ENCODE data around the gene EFNA3.

Gene EFNA3

DNA sequence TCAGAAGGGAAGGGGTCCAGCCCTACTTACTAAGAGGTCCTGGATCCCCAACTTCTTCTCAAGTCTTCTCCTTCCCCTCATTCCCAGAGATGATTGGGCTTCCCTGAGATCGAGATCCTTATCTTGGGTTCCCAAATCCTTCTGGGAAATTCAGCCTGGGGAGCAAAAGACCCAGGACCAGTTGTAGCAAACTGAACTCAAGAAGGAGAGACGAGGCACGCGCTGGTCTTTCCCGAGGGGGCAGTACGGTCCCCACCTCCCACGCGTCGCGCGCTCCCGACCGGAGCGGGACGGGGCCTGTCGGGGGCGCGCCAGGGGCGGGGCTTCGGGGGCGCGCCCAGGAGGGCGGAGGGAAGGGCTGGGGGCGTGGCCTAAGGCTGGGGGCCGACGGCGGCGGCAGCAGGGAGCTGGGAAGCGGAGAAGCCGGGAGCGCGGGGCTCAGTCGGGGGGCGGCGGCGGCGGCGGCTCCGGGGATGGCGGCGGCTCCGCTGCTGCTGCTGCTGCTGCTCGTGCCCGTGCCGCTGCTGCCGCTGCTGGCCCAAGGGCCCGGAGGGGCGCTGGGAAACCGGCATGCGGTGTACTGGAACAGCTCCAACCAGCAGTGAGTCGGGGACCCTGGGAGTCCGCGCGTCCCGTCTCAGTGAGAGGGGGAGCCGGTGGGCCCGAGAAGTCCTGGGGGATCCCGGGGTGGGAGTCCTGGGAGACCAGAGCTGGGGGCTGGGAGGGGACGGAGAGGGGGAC, at the start of gene EFNA3:
EFNA3 (plus strand) TSS at position 369 of the 741 bp plus-strand sequence; CDS start at position 474, 105 bp downstream.
- Histone ChIP-seq H3K4me3 (ENCODE audit: low read depth, low read length) (peak within 1 kb of the TSS; percentile 62), H3K36me3 (ENCODE audit: control insufficient read depth, insufficient read depth, low read length) (no peaks in the 10 kb centered on the region), H3K27me3 (ENCODE audit: control insufficient read depth, insufficient read depth, low read length) (peaks cover 66% of the 10 kb centered on the region), H3K9ac (ENCODE audit: low read depth, low read length) (no peak within 1 kb of the TSS), H3K27ac (ENCODE audit: low read depth, low read length) (no peak within 1 kb of the TSS), H3K4me1 (ENCODE audit: control insufficient read depth, insufficient read depth, low read length) (peaks cover 16% of the 10 kb centered on the region), H3K9me3 (ENCODE audit: control insufficient read depth, insufficient read depth, low read length) (no peaks in the 10 kb centered on the region)

DNA sequence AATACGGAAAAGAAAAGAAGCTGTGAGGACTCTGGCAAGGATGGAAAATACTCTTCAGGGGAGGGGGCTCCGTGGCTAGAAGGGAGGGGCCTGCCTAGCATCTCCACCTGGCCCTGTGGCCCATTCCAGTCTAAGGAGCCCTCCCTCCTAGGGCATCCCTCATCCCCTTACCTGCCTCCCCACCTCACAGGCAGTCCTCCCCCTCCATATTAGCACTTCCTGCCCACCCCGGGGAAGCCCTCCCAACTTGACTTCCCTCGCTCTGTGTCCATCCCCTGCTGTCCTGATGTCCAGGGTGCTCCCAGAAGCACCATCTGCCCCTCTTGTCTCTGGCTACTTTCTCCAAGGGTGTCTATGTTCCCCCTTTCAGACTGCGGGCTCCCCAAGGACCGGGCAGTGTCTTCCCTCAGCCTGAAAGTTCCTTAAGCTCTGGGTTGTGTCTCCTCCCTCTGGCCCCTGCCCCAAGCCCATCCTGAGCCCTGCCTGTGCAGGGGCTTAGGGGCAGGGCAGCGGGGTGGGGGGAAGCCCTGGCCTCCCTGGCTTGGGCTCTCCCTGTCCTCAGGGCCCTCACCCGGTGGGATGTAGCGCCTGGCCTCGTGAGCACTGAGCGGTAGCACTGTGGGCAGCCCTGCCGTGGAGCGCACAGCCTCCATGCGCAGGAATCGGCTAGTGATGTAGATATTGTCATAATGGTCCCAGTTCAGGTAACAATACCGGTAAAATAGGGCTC, 49.0 kb upstream of the EFNA3 start:
- H3K9me3 ChIP-seq (ENCODE audit: control insufficient read depth, insufficient read depth, low read length) = no peaks in the 10 kb centered on the region
- no peaks in the 10 kb centered on the region for H3K27me3 ChIP-seq (ENCODE audit: control insufficient read depth, insufficient read depth, low read length)
- H3K36me3 ChIP-seq (ENCODE audit: control insufficient read depth, insufficient read depth, low read length) = no peaks in the 10 kb centered on the region
- H3K27ac ChIP-seq (ENCODE audit: low read depth, low read length) = no peak overlapping the region
- no peaks in the 10 kb centered on the region for H3K4me1 ChIP-seq (ENCODE audit: control insufficient read depth, insufficient read depth, low read length)
- H3K9ac ChIP-seq (ENCODE audit: low read depth, low read length) = no peak overlapping the region
- no peak overlapping the region for H3K4me3 ChIP-seq (ENCODE audit: low read depth, low read length)

DNA sequence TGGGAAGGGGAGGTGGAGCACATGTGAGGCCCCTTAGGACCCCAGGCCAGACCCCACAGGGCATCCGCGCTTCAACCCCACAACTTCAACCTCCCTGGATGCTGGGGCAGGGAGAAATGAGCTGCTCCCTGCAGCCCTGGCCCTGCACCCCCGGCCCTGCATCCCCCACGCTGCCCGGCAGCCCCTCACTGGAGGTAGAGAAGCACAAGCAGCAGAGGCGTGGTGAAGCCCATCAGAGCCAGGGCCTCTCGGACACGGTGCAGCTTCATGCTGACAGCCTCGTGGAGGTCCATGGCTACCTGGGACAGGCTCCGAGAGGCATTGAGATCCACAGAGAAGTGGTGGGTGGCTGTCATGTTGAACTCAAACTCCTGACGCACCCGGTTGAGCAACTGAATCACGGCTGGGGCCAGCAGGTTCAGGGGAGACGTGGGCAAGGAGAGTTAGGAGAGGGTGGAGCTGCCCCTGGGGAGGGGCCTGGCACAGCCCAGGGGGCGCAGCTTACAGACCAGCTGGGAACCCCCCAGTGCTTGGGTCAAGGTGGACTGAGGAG, 48.3 kb upstream of the EFNA3 start:
- no peaks in the 10 kb centered on the region for H3K4me1 ChIP-seq (ENCODE audit: control insufficient read depth, insufficient read depth, low read length)
- no peaks in the 10 kb centered on the region for H3K36me3 ChIP-seq (ENCODE audit: control insufficient read depth, insufficient read depth, low read length)
- H3K9ac ChIP-seq (ENCODE audit: low read depth, low read length) = no peak overlapping the region
- no peaks in the 10 kb centered on the region for H3K9me3 ChIP-seq (ENCODE audit: control insufficient read depth, insufficient read depth, low read length)
- no peak overlapping the region for H3K27ac ChIP-seq (ENCODE audit: low read depth, low read length)
- H3K27me3 ChIP-seq (ENCODE audit: control insufficient read depth, insufficient read depth, low read length) = no peaks in the 10 kb centered on the region
- H3K4me3 ChIP-seq (ENCODE audit: low read depth, low read length) = no peak overlapping the region

DNA sequence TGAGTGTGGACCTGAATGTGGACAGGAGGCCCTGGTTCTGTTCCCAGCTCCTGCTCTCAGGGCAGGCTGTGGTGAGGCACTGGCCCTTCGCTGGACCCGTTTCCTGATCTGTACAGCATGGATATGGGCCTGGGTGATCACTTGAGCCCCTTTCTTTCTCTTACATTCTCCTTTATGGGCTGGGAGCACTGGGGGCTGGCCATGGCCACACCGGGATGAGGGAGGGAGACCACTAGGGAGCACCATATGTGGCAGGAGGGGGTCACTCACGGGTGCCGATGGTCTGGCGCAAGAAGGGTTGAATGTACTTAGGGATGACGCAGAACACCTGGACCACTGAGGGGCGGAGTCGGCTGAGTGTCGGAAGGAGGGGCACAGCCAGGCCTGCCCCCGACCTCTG, 47.7 kb upstream of the EFNA3 start:
- Histone ChIP-seq H3K4me3 (ENCODE audit: low read depth, low read length) (no peak overlapping the region), H3K27me3 (ENCODE audit: control insufficient read depth, insufficient read depth, low read length) (no peaks in the 10 kb centered on the region), H3K9ac (ENCODE audit: low read depth, low read length) (no peak overlapping the region), H3K4me1 (ENCODE audit: control insufficient read depth, insufficient read depth, low read length) (no peaks in the 10 kb centered on the region), H3K36me3 (ENCODE audit: control insufficient read depth, insufficient read depth, low read length) (no peaks in the 10 kb centered on the region), H3K9me3 (ENCODE audit: control insufficient read depth, insufficient read depth, low read length) (no peaks in the 10 kb centered on the region), H3K27ac (ENCODE audit: low read depth, low read length) (no peak overlapping the region)

DNA sequence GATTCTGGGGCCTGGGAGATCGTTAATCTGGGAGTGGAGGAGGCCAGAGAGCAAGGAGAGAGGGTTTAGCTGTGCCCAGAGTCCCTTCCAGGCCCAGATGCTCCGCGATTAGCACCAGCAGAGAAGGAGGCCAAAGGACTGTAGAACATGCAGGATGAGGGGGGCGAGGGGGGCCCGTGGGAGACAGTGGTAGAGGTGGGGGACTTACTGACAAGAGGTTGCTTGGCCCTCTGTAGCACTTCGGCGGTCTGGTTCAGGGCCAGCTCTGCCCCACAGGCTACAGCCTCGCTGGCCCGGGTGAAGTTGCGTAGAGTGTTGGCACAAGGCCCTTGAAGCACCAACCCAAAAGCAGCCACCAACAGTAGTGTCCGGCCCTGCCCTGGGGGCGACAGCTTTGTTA, 45.8 kb upstream of the EFNA3 start:
- Histone ChIP-seq H3K27me3 (ENCODE audit: control insufficient read depth, insufficient read depth, low read length) (no peaks in the 10 kb centered on the region), H3K27ac (ENCODE audit: low read depth, low read length) (no peak overlapping the region), H3K4me3 (ENCODE audit: low read depth, low read length) (no peak overlapping the region), H3K9ac (ENCODE audit: low read depth, low read length) (no peak overlapping the region), H3K9me3 (ENCODE audit: control insufficient read depth, insufficient read depth, low read length) (no peaks in the 10 kb centered on the region), H3K4me1 (ENCODE audit: control insufficient read depth, insufficient read depth, low read length) (no peaks in the 10 kb centered on the region), H3K36me3 (ENCODE audit: control insufficient read depth, insufficient read depth, low read length) (no peaks in the 10 kb centered on the region)

GRCh38 chr1:155033524-155033923, 45.1 kb upstream of the EFNA3 start, which contains the start of the genes DCST1 and DCST2:
Gene DCST1, plus strand, starts transcription at chr1:155033824. Its CDS starts 213 bp downstream, at chr1:155034037.
Gene DCST2, minus strand, starts transcription at chr1:155033781. Its CDS starts 80 bp downstream, at chr1:155033701.
- no peaks in the 10 kb centered on the region for H3K36me3 ChIP-seq (ENCODE audit: control insufficient read depth, insufficient read depth, low read length)
- no peak within 1 kb of the TSS for H3K27ac ChIP-seq (ENCODE audit: low read depth, low read length)
- no peak within 1 kb of the TSS for H3K9ac ChIP-seq (ENCODE audit: low read depth, low read length)
- peaks cover 3% of the 10 kb centered on the region; the same call in 1 of the 2 replicates for H3K27me3 ChIP-seq (ENCODE audit: control insufficient read depth, insufficient read depth, low read length)
- no peaks in the 10 kb centered on the region for H3K4me1 ChIP-seq (ENCODE audit: control insufficient read depth, insufficient read depth, low read length)
- H3K9me3 ChIP-seq (ENCODE audit: control insufficient read depth, insufficient read depth, low read length) = no peaks in the 10 kb centered on the region
- no peak within 1 kb of the TSS for H3K4me3 ChIP-seq (ENCODE audit: low read depth, low read length)

DNA sequence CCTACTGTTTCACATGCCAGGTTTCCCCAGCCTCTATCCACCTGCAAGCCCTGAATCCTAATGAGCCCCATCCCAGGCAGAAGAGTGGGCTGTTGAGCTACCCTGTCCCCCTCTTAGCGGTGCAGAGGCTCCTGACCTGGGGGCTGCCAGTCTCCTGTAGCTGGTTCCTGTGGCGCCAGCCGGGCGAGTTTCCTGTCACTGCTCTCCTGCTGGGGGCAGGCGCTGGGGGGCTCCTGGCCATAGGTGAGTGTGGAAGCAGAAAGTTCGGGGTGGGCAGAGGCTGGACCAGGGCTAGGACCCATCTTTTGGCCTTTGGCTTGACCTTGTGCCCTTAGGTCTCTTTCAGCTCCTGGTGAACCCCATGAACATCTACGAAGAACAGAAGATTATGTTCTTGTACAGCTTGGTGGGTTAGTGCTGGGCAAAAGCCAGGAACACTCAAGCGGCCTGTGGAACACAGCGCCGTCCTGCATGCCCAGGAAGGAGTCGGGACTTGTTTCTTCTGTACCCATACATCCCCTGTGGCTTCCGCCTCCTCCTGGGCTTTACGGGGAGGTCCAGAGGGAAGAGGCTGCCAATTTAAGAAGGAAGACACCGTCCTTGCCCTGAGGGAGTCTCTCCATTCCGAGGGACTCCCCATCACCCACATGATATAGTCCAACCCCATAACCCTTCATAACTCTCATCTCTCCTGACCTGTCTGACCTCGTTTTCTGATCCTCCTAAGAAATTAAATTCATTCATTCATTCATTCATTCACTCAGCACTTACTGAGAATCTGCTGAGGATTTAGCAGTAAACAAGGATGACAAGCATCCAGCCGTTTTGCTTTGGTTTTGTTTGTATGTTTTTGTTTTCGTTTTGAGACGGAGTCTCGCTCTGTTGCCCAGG, 44.1 kb upstream of the EFNA3 start:
- no peaks in the 10 kb centered on the region for H3K4me1 ChIP-seq (ENCODE audit: control insufficient read depth, insufficient read depth, low read length)
- H3K9ac ChIP-seq (ENCODE audit: low read depth, low read length) = no peak overlapping the region
- peaks cover 7% of the 10 kb centered on the region; the same call in 1 of the 2 replicates for H3K27me3 ChIP-seq (ENCODE audit: control insufficient read depth, insufficient read depth, low read length)
- H3K27ac ChIP-seq (ENCODE audit: low read depth, low read length) = no peak overlapping the region
- H3K36me3 ChIP-seq (ENCODE audit: control insufficient read depth, insufficient read depth, low read length) = no peaks in the 10 kb centered on the region
- H3K9me3 ChIP-seq (ENCODE audit: control insufficient read depth, insufficient read depth, low read length) = no peaks in the 10 kb centered on the region
- H3K4me3 ChIP-seq (ENCODE audit: low read depth, low read length) = no peak overlapping the region

DNA sequence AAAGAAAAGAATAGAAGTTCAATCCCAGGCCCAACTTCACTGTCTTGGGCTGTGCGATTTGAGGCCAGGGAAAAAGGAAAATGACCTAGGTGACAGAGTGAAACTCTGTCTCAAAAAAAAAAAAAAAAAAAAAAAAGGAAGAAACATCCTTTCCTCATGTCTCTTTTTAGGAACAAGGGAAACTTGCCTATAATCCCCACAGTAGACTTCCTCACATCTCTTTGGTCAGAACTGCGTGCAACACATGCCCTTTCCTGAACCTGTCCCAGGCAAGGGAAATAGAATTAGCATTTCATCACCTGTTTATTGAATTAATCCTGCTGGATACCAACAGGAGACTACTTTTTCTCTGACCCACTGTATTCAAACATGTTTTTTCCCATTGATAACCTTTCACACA, 42.7 kb upstream of the EFNA3 start:
- Histone ChIP-seq H3K27me3 (ENCODE audit: control insufficient read depth, insufficient read depth, low read length) (peaks cover 7% of the 10 kb centered on the region; the same call in 1 of the 2 replicates), H3K4me1 (ENCODE audit: control insufficient read depth, insufficient read depth, low read length) (no peaks in the 10 kb centered on the region), H3K9me3 (ENCODE audit: control insufficient read depth, insufficient read depth, low read length) (no peaks in the 10 kb centered on the region), H3K9ac (ENCODE audit: low read depth, low read length) (no peak overlapping the region), H3K27ac (ENCODE audit: low read depth, low read length) (no peak overlapping the region), H3K36me3 (ENCODE audit: control insufficient read depth, insufficient read depth, low read length) (no peaks in the 10 kb centered on the region), H3K4me3 (ENCODE audit: low read depth, low read length) (no peak overlapping the region)

- Histone ChIP-seq H3K9me3 (ENCODE audit: control insufficient read depth, insufficient read depth, low read length) (no peaks in the 10 kb centered on the region), H3K27me3 (ENCODE audit: control insufficient read depth, insufficient read depth, low read length) (peaks cover 7% of the 10 kb centered on the region; the same call in 1 of the 2 replicates), H3K36me3 (ENCODE audit: control insufficient read depth, insufficient read depth, low read length) (no peaks in the 10 kb centered on the region), H3K9ac (ENCODE audit: low read depth, low read length) (no peak overlapping the region), H3K4me3 (ENCODE audit: low read depth, low read length) (no peak overlapping the region), H3K4me1 (ENCODE audit: control insufficient read depth, insufficient read depth, low read length) (no peaks in the 10 kb centered on the region), H3K27ac (ENCODE audit: low read depth, low read length) (no peak overlapping the region)
These were observed 41.6 kb upstream of the EFNA3 start for GRCh38 chr1:155037043-155037442.

- no peaks in the 10 kb centered on the region for H3K9me3 ChIP-seq (ENCODE audit: control insufficient read depth, insufficient read depth, low read length)
- no peaks in the 10 kb centered on the region for H3K36me3 ChIP-seq (ENCODE audit: control insufficient read depth, insufficient read depth, low read length)
- H3K4me3 ChIP-seq (ENCODE audit: low read depth, low read length) = no peak overlapping the region
- H3K27ac ChIP-seq (ENCODE audit: low read depth, low read length) = no peak overlapping the region
- no peaks in the 10 kb centered on the region for H3K4me1 ChIP-seq (ENCODE audit: control insufficient read depth, insufficient read depth, low read length)
- H3K9ac ChIP-seq (ENCODE audit: low read depth, low read length) = no peak overlapping the region
- peaks cover 7% of the 10 kb centered on the region; the same call in 1 of the 2 replicates for H3K27me3 ChIP-seq (ENCODE audit: control insufficient read depth, insufficient read depth, low read length)
These were observed 40.7 kb upstream of the EFNA3 start for GRCh38 chr1:155037851-155038441.

Measured in HUES48 (cell line).